Fibroblast of the conjunctiva (primary cell): ENCODE data around the gene MAP3K9.

ENCODE experiments used
- DNase-seq: peaks from one replicate; pipeline ENCODE4 v3.0.0-alpha.2; 2010; ENCODE audit warnings: low read depth

The MAP3K9 gene

GRCh38 chr14:70821584-70822529 lies 12.5 kb upstream of the MAP3K9 start:
- DNase-seq = no peak

GRCh38 chr14:70816525-70816924 lies 7.2 kb upstream of the MAP3K9 start:
- DNase-seq = no peak

GRCh38 chr14:70814466-70814865 lies 5.2 kb upstream of the MAP3K9 start:
- DNase-seq = no peak

DNA sequence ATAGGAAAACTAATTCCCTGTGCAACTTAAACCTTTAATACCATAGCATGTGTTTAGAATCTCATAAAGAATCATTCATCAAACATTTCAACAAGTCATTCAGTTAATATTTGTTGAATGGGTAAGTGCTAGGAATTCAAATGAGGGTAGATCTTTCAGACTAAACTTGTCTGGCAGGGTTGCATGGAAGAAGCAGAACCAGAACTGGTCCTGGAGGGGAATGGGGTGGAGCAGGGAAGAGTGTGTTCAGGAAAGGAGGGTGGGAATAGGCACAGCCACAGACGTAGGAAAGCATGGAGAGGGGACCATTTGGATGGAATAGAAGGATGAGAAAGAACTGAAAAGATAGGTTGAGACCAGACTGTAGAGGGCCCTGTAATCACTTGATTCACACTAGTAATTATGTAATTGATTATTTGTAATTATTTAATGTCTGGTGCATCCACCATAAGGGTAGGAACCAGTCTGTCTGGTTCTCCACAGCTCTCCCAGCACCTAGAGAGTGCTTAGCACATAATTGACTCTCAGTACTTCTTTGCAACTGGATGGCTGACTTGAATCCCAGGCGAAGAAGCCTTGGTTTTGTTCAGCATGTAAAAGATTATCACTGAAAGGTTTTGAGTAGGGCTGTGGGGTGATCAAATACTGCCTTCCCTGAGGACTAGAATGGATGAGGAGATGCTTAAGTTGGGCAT lies 3.0 kb upstream of the MAP3K9 start:
- DNase-seq = no peak

GRCh38 chr14:70811578-70811977 lies 2.3 kb upstream of the MAP3K9 start:
- no peak for DNase-seq

GRCh38 chr14:70811050-70811449 lies 1.7 kb upstream of the MAP3K9 start:
- DNase-seq = no peak

DNA sequence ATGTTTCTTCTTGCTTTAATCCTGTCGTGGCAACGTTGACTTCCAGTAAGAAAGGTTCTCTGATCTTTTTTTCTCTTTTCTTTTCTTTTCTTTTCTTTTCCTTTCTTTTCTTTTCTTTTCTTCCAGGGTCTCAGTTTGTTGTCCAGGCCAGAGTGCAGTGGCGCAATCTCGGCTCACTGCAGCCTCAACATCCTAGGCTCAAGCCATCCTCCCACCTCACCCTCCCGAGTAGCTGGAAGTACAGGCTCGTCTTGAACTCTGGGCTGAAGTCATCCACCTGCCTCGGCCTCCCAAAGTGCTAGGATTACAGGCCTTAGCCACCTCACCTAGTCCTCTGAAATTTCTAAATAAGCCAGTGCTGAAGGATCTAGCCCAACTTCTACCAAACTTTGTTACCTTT lies 1.3 kb upstream of the MAP3K9 start:
- DNase-seq = no peak

- no peak for DNase-seq
These were observed 693 bp downstream of the MAP3K9 start for GRCh38 chr14:70808416-70809224.

GRCh38 chr14:70807898-70808415 lies 1.4 kb downstream of the MAP3K9 start:
- DNase-seq = no peak

- DNase-seq = no peak
These were observed 4.7 kb downstream of the MAP3K9 start for GRCh38 chr14:70804556-70805162.

DNA sequence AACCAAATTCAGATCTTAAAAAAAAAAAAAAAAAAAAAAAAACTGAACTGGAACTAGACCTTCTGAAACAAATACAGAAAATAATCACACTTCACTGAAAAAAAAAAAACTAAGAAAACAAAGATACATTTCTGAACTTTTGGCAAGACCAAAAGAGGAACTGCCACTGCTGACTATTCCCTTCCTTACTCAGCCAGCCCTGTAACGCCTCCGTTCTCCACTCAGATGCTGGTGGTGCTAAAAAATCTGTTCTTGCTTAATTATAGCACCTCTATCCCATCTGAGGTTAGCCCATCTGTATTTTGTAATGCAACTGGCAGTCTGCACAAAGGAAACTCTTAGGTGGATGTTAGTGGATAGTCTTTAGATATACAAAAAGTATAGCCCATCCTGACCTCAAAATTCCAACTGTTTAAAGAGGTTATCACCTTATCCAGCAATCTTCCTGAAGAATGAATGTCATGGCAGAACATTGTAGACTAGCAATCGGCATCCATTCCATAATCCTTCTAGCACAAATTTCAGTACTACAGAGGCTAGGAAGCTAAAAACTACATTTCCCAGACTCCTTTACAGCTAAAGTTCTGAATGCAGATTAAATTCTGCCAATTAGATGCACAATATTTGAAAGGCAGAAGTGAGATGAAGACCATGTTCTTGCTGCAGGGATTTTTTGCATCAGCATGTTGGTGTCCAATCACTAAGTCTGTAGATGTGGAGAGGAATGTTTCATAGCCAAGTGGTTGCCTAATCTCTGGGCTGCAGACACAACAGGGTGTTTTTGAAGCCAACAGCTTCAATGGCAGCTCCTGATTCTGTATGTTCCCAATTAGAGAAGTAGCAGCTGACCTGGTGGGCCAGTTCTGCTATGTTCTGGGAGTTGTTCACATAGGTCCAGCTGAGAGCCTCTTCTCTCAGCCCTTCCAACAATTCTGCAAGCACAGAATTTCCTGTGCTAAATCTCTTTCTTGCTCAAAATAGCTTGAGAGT lies 5.7 kb downstream of the MAP3K9 start:
- no peak for DNase-seq

GRCh38 chr14:70802379-70802778 lies 6.9 kb downstream of the MAP3K9 start:
- DNase-seq = no peak

DNA sequence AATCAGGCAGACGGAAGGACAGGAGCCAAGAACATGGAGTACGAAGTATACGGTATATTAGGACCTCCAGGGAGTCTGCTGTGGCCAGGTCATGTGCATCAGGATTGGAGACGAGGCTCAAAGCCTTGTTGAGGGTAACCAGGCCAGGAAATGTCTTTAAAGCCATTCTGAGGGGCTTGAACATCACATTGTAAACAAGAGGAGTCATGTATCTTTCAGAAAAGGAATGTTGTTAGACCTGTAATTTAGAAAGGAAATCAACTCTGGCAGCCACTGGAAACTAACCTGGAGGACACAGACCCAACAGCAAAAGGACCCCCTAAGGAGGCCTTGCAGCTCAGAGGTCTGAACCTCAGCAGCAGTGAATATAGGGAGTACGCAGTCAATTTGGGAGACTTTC lies 7.5 kb downstream of the MAP3K9 start:
- DNase-seq = no peak

- no peak for DNase-seq
These were observed 12.8 kb downstream of the MAP3K9 start for GRCh38 chr14:70796551-70796950.

GRCh38 chr14:70794294-70794693 lies 15.0 kb downstream of the MAP3K9 start:
- no peak for DNase-seq

DNA sequence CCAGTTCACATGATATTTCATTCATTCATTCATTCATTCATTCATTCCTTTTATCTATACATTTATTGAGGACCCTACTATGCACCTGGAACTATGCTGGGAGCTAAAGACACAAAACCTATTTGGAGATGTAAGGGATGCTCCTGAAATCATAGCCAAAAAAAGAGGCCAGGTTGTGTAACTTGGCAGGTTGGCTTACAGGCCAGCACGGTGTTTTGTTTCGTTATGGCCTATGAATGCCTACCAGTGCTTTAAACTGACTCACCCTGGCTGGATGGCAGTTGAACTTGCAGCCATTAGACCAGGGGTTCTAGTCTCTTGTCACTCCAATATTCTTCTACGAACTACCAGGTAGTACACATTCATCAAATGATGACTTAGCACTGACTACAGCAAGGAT lies 15.7 kb downstream of the MAP3K9 start:
- DNase-seq = no peak

GRCh38 chr14:70792939-70793338 lies 16.4 kb downstream of the MAP3K9 start:
- no peak for DNase-seq

- DNase-seq = no peak
These were observed 17.3 kb downstream of the MAP3K9 start for GRCh38 chr14:70791971-70792370.

DNA sequence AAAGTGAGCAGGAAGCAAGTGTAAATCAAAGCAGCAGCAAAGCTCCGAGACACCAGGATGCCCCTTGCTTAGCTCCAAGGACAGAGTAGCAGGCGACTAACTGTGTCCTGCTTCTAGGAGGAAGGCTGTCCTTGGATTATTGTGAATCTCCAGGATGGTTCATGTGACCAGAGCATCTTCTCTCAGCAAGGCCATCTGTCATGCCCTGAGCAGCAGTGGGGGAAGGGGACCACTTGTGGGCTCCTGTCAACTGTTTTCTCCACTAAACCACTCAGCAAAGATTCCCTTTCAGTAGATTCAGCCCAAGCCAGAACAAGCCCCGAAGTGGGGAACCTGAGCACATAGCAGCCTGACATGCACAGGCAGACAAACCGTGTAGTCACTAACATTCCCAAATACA lies 19.4 kb downstream of the MAP3K9 start:
- no peak for DNase-seq

GRCh38 chr14:70789361-70789760 lies 20.0 kb downstream of the MAP3K9 start:
- no peak for DNase-seq

DNA sequence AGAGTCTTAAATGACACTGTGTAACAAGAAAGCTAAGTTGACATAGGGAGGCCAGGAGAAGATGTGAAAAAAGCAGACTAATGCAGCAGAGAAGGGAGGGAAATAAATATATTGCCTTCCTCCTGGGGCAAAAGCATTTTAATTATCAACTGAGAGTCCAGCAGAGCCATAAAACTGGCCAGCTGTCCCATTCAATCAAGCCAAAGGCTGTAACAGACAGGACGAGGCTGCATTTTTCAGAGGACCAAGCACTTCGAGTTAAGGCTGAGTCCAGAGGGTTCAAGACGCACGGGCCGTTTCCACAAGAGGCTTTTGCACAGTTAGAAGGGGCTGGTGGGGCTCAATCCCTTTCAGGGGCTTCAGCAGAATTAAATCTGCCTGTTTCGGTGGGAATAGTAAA lies 20.4 kb downstream of the MAP3K9 start:
- no peak for DNase-seq
